HepG2 (cell line): ENCODE data around the gene ANKHD1. TPM values are rescaled to one million over a fixed set of nuclear protein-coding genes. Genes with fewer than 3 reads are reported as not detected.

Source experiments
- ARNT2 ChIP-seq: sonication (generic); formaldehyde crosslinking; IDR thresholded peaks from 2 replicates; pipeline ENCODE4 v1.8.0; 2022; ENCODE audit warnings: mild to moderate bottlenecking, low read depth, missing genetic modification reagents, moderate library complexity
- CAMTA2 ChIP-seq: sonication (generic); formaldehyde crosslinking; IDR thresholded peaks from 2 replicates; pipeline ENCODE4 v1.4.0; 2020; ENCODE audit warnings: mild to moderate bottlenecking, missing genetic modification reagents, borderline replicate concordance
- CCDC6 ChIP-seq: sonication (generic); formaldehyde crosslinking; IDR thresholded peaks from 2 replicates; pipeline ENCODE4 v1.8.1; 2022; ENCODE audit warnings: mild to moderate bottlenecking, missing genetic modification reagents, moderate library complexity
- IRX3 ChIP-seq: sonication (generic); formaldehyde crosslinking; IDR thresholded peaks from 2 replicates; pipeline ENCODE4 v1.8.1; 2023; ENCODE audit warnings: mild to moderate bottlenecking, low read depth, missing genetic modification reagents, borderline replicate concordance
- JUND ChIP-seq: sonication (generic); formaldehyde crosslinking; IDR thresholded peaks from 2 replicates; pipeline ENCODE4 v1.8.0; 2022; ENCODE audit warnings: mild to moderate bottlenecking, missing genetic modification reagents
- SRSF1 ChIP-seq: fragments of 200-400 bp; formaldehyde crosslinking; optimal IDR thresholded peaks from 2 replicates; pipeline ENCODE3; 2017; ENCODE audit warnings: mild to moderate bottlenecking, low read depth, low read length, moderate library complexity
- THYN1 ChIP-seq: sonication (generic); formaldehyde crosslinking; IDR thresholded peaks from 2 replicates; pipeline ENCODE4 v1.8.1; 2023; ENCODE audit warnings: low read depth, mild to moderate bottlenecking, moderate library complexity, missing genetic modification reagents, borderline replicate concordance
- ZBTB20 ChIP-seq: sonication (generic); formaldehyde crosslinking; IDR thresholded peaks from 2 replicates; pipeline ENCODE4 v1.8.1; 2023; ENCODE audit warnings: missing genetic modification reagents, low read depth, mild to moderate bottlenecking, borderline replicate concordance
- ZFAT ChIP-seq: sonication (generic); formaldehyde crosslinking; conservative IDR thresholded peaks from 2 replicates; pipeline ENCODE4 v1.8.1; 2023; ENCODE audit warnings: missing genetic modification reagents, inconsistent platforms
- ZNF331 ChIP-seq: sonication (generic); formaldehyde crosslinking; IDR thresholded peaks from 2 replicates; pipeline ENCODE4 v1.4.0; 2020; ENCODE audit warnings: missing genetic modification reagents
- ZNF484 ChIP-seq: sonication (generic); formaldehyde crosslinking; IDR thresholded peaks from 2 replicates; pipeline ENCODE4 v1.5.1; 2020; ENCODE audit warnings: mild to moderate bottlenecking, low read depth, missing genetic modification reagents, borderline replicate concordance
- ZNF558 ChIP-seq: sonication (generic); formaldehyde crosslinking; IDR thresholded peaks from 2 replicates; pipeline ENCODE4 v1.9.0; 2022; ENCODE audit warnings: mild to moderate bottlenecking, missing genetic modification reagents, borderline replicate concordance
- polyA plus RNA-seq, 8 experiments: library from polyadenylated mRNA; depleted of rRNA in 3 of 8; stranded (reverse) in 7 of 8; unstranded in 1 of 8; fragments of >200 nt; fragmentation: Illumina TruSeq in 4 of 8; extraction: Trizol in 4 of 8; gene quantifications; 2 replicates each; pipeline versions ENCODE4 v1.2.1 to v1.2.3, GENCODE V29; 2011 to 2016; ENCODE audit warnings: low read depth in 4 of 8, missing spikeins in 1 of 8, mixed read lengths in 1 of 8; ENCODE audit not compliant: insufficient read depth in 1 of 8
- total RNA-seq, 5 experiments: library from RNA; depleted of rRNA; stranded (reverse); fragments of >200 nt; fragmentation: Illumina TruSeq; extraction: Trizol; gene quantifications; 2 replicates each; pipeline ENCODE4 v1.2.3, GENCODE V29; 2016; ENCODE audit warnings: low read depth in 1 of 5
- TF ChIP-seq, protein P1 (sequence below): IDR thresholded peaks from 2 replicates; pipeline ENCODE4 v1.6.1; 2016; ENCODE audit warnings: mild to moderate bottlenecking, missing biosample characterization, missing genetic modification reagents
- TF ChIP-seq, protein P2 (sequence below): sonication (generic); formaldehyde crosslinking; IDR thresholded peaks from 2 replicates; pipeline ENCODE4 v1.5.1; 2020; ENCODE audit warnings: mild to moderate bottlenecking, missing genetic modification reagents, moderate library complexity
- TF ChIP-seq, protein P3 (sequence below): IDR thresholded peaks from 2 replicates; pipeline ENCODE4 v1.6.1; 2016
- TF ChIP-seq, protein P4 (sequence below): sonication (generic); formaldehyde crosslinking; IDR thresholded peaks from 2 replicates; pipeline ENCODE4 v1.4.0; 2020; ENCODE audit warnings: missing genetic modification reagents

The ANKHD1 gene
- total and polyA plus RNA-seq, 2 of the 13 experiments (the other 11 are each of a cell fraction or from before 2014, with no cell fraction given) = 69.9 to 82.0 TPM

DNA sequence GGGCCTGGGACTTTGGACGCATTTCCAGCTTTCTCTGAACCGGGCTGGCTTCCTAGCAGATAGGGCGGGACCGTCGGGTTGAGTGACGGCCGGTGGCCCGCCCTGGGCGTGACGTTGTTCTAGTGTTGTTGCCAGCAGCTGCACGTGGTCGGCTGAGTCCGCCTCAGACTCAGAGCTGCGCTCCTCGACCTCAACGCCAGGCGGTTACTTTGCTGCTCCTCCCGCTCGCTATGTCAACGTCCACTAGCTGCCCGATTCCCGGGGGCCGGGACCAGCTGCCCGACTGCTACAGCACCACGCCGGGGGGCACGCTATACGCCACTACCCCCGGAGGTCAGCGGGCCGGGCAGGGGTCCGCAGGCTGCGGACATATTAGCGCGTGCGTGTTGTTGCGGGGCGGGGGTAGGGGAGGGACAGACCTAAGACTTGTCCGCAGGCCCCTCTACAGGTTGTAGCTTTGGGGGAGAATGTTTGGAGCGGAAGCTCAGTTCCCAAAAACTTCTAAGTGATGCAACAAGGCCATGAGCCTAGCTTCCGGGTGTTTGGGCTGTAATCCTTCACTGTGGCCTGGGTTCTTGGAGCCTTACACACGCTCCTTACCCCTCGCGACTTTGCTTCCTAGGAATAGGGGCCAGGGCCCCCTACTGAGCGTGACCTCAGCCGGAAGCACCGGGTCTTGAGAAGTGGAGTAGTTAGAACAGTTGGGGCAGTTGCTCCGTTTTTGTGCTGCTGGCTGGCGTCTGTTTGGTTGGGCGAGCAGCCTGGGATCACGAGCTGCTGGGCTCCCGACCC, 146.1 kb downstream of the ANKHD1 start, which contains the start of gene EIF4EBP3 (continued):
- TF ChIP-seq SRSF1 (peak; percentile 35), IRX3 (CRISPR knock-in tag) (peak; percentile 43; the same call in 1 of the 2 replicates), ZFAT (CRISPR knock-in tag) (no peak), ZBTB20 (peak; percentile 34; the same call in 1 of the 2 replicates), JUND (CRISPR knock-in tag) (no peak), ARNT2 (peak; percentile 80; the same call in 1 of the 2 replicates), ZNF558 (CRISPR knock-in tag) (no peak), THYN1 (CRISPR knock-in tag) (no peak), ZNF484 (no peak), CCDC6 (CRISPR knock-in tag) (peak; percentile 66; the same call in 1 of the 2 replicates), CAMTA2 (CRISPR knock-in tag) (no peak), ZNF331 (CRISPR knock-in tag) (peak; percentile 83)
- TF ChIP-seq, protein P1, sequence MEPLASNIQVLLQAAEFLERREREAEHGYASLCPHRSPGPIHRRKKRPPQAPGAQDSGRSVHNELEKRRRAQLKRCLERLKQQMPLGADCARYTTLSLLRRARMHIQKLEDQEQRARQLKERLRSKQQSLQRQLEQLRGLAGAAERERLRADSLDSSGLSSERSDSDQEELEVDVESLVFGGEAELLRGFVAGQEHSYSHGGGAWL = peak; percentile 75; the same call in 1 of the 2 replicates
- TF ChIP-seq, protein P2, sequence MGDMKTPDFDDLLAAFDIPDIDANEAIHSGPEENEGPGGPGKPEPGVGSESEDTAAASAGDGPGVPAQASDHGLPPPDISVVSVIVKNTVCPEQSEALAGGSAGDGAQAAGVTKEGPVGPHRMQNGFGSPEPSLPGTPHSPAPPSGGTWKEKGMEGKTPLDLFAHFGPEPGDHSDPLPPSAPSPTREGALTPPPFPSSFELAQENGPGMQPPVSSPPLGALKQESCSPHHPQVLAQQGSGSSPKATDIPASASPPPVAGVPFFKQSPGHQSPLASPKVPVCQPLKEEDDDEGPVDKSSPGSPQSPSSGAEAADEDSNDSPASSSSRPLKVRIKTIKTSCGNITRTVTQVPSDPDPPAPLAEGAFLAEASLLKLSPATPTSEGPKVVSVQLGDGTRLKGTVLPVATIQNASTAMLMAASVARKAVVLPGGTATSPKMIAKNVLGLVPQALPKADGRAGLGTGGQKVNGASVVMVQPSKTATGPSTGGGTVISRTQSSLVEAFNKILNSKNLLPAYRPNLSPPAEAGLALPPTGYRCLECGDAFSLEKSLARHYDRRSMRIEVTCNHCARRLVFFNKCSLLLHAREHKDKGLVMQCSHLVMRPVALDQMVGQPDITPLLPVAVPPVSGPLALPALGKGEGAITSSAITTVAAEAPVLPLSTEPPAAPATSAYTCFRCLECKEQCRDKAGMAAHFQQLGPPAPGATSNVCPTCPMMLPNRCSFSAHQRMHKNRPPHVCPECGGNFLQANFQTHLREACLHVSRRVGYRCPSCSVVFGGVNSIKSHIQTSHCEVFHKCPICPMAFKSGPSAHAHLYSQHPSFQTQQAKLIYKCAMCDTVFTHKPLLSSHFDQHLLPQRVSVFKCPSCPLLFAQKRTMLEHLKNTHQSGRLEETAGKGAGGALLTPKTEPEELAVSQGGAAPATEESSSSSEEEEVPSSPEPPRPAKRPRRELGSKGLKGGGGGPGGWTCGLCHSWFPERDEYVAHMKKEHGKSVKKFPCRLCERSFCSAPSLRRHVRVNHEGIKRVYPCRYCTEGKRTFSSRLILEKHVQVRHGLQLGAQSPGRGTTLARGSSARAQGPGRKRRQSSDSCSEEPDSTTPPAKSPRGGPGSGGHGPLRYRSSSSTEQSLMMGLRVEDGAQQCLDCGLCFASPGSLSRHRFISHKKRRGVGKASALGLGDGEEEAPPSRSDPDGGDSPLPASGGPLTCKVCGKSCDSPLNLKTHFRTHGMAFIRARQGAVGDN (CRISPR knock-in tag) = peak; percentile 99
- TF ChIP-seq, protein P3, sequence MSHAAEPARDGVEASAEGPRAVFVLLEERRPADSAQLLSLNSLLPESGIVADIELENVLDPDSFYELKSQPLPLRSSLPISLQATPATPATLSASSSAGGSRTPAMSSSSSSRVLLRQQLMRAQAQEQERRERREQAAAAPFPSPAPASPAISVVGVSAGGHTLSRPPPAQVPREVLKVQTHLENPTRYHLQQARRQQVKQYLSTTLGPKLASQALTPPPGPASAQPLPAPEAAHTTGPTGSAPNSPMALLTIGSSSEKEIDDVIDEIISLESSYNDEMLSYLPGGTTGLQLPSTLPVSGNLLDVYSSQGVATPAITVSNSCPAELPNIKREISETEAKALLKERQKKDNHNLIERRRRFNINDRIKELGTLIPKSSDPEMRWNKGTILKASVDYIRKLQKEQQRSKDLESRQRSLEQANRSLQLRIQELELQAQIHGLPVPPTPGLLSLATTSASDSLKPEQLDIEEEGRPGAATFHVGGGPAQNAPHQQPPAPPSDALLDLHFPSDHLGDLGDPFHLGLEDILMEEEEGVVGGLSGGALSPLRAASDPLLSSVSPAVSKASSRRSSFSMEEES (CRISPR knock-in tag) = peak; percentile 84
- TF ChIP-seq, protein P4, sequence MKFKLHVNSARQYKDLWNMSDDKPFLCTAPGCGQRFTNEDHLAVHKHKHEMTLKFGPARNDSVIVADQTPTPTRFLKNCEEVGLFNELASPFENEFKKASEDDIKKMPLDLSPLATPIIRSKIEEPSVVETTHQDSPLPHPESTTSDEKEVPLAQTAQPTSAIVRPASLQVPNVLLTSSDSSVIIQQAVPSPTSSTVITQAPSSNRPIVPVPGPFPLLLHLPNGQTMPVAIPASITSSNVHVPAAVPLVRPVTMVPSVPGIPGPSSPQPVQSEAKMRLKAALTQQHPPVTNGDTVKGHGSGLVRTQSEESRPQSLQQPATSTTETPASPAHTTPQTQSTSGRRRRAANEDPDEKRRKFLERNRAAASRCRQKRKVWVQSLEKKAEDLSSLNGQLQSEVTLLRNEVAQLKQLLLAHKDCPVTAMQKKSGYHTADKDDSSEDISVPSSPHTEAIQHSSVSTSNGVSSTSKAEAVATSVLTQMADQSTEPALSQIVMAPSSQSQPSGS (CRISPR knock-in tag) = peak; percentile 67; the same call in 1 of the 2 replicates
